Measurements from ENCODE around the gene OS9.

GRCh38 chr12:57658890-57659289 lies 35.0 kb upstream of the OS9 start:
- no peak for TF ChIP-seq CTCF (IDR thresholded peaks at IDR 0.05)
- no peak for TF ChIP-seq POLR2A (IDR thresholded peaks at IDR 0.05)
